Hematopoietic multipotent progenitor cell treated with erythropoietin and hydrocortisone succinate and interleukin-3 and kit ligand, for 15 days (in vitro differentiated cells): Measurements from ENCODE around the gene ARHGAP20.

Source experiments
- DNase-seq: peaks from one replicate; pipeline ENCODE4 v3.0.0-alpha.2; 2015; ENCODE audit warnings: low spot score

ARHGAP20 gene, protein sequence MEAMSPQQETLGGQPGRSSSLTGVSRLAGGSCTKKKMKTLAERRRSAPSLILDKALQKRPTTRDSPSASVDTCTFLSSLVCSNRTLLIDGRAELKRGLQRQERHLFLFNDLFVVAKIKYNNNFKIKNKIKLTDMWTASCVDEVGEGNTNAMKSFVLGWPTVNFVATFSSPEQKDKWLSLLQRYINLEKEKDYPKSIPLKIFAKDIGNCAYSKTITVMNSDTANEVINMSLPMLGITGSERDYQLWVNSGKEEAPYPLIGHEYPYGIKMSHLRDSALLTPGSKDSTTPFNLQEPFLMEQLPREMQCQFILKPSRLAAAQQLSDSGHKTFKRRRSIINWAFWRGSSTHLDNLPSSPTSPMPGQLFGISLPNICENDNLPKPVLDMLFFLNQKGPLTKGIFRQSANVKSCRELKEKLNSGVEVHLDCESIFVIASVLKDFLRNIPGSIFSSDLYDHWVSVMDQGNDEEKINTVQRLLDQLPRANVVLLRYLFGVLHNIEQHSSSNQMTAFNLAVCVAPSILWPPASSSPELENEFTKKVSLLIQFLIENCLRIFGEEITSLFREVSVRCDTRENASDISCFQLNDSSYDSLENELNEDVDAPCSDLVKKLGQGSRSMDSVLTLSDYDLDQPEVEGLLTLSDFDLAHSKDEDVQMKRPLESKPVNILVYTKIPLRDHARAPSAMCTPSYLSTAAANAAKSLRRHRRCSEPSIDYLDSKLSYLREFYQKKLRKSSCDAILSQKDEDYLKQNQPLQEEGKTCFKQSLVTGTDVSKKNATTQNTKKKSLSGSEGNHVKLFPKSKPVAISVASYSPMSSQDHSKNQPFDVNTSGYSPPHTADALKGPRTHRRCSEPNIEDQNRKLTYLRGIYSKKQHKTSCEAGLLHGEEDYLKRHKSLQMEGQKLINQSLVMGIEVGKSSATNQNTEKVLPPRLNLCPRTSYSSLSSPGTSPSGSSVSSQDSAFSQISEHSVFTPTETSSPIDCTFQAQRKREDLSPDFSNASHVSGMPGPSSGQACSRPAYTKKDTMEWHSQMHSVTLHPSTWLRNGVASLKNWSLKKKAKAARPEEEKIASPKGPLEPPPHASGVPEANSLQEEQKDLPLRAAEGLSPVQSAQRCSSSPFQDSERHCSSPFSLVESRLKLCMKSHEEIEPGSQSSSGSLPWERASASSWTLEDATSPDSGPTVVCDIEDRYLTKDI

GRCh38 chr11:110711776-110712658 lies at the start of gene ARHGAP20:
ARHGAP20 (minus strand) TSS chr11:110712437; CDS start chr11:110712231, 206 bp downstream.
- no peak for DNase-seq

DNA sequence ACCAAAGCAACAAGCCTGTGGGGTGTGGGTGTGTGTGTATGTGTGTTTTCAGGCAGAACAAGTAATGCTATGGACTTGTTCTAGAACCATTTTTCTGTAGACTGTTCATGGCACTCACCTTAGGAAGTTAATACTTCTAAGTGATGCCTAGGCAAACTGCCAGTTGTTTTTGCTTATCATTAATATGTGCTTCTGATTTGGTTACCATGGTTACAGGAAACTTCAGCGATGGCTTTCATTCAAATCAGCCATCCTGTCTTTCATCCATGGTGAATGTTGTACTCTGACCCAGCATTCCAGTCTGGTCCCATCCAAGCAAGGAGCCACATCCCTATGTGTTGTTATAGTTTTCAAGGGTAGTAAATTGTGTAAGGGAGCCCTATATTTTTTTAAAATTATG lies 49.8 kb upstream of the ARHGAP20 start:
- DNase-seq, result no peak

GRCh38 chr11:110761131-110761530 lies 48.9 kb upstream of the ARHGAP20 start:
- DNase-seq, result no peak

DNA sequence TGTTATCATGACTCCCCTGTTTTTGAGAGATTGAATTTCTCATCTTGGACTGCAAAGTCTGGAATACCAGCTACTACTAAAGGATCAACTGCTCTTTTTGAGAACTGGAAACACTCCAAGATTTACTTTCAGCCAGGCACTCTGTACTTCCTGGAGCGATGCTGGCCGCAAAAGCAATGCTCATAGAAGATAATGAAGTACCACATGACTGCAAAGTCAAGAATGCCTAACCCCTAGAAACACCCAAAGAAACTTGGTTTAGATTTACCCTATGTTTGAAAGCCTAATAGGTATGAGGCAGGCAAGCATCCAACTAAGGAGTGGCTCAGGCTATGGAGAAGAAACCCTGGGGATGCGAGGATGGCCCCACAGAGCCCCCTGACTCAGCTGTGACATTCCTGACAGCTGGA lies 47.7 kb upstream of the ARHGAP20 start:
- no peak for DNase-seq

GRCh38 chr11:110757962-110758755 lies 45.9 kb upstream of the ARHGAP20 start:
- DNase-seq, result no peak

DNA sequence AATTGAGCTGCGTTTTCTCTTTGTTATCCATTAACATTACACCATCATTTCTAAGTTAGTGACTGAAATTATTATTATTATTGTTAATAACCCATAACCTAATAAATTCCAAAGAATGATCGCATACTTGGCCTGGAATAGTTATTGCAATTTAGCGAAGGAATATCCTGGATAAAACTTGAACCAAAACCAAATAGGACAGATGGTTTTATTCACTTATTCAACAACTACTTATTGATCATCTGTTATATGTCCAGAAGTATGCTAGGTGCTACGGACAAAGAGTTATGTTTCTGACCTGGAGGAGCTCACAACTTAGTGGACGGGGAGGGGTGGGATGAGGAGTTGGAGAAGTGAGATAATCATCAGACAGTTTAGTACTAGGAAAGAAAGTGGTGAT lies 44.8 kb upstream of the ARHGAP20 start:
- DNase-seq, result no peak

- DNase-seq, result no peak
Observed at GRCh38 chr11:110755941-110756340, 43.7 kb upstream of the ARHGAP20 start.

DNA sequence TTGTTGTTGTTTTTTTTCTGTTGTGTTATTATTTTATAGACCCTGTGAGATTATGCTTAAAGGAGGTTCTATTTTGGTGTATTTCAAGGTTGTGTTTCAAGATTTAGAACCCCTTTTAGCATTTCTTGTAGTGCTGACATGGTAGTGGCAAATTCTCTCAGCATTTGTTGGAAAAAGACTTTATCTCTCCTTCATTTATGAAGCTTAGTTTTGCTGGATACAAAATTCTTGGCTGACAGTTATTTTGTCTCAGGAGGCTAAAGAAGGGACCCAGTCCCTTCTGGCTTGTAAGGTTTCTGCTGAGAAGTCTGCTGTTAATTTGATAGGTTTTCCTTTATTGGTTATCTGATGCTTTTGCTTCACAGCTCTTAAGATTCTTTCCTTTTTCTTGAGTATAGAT lies 40.7 kb upstream of the ARHGAP20 start:
- no peak for DNase-seq

- DNase-seq, result no peak
Observed at GRCh38 chr11:110750100-110750499, 37.9 kb upstream of the ARHGAP20 start.

- no peak for DNase-seq
Observed at GRCh38 chr11:110747531-110747930, 35.3 kb upstream of the ARHGAP20 start.

DNA sequence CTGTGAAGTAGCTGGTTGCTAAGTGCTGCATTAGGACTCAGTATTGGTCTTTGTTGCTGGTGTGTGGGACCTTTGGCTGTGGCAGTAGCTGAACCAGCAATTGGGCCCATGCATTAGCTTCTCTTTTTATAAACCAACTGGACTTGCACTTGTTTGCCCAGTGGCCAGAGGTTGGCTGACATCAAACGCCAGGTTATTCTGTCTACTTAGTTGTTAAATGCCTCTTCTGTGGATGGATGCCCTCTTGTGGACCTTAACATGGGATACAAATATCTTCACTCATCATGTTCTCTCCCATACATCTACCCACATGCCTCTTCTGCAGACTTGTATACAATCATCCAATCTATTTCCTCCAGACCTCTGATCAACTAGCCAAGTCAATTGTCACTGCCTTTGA lies 26.4 kb upstream of the ARHGAP20 start:
- DNase-seq, result no peak

DNA sequence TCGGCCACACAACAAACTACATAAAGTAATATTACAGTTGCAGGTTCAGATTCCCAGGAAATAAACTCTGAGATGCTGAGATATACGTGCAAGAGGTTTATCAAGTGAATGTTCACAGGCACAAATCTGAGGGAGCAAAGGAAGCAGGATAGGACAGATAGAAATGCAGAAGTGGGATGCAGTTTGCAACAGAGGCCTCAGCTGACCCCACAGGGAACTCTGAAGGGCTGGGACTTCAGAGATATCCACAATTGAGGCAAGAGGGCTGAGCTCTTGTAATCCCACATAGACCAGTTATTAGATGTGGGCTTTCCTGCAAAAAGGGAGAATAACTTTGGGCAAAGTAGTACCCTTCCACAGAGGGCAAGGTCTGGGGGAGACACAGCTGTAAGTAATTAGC lies 25.4 kb upstream of the ARHGAP20 start:
- no peak for DNase-seq

DNA sequence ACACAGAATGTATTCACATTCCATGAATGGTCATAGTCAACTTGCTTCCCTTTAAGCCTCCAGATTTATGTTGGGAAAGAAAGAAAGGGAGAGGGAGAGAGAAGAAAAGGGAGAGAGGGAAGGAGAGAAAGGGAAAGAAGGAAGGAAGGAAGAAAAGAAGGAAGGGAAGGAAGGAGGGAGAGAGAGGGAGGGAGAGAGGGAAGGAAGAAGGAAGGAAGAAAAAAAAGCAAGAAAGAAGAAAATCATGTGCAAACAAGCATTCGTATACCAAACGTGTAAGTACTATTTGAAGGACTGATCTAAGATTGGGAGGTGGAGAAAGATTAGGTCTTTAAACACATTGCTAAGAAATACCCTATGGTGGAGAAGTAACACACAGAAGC lies 23.9 kb upstream of the ARHGAP20 start:
- DNase-seq, result no peak

GRCh38 chr11:110735455-110736170 lies 23.4 kb upstream of the ARHGAP20 start:
- no peak for DNase-seq

GRCh38 chr11:110734790-110735189 lies 22.6 kb upstream of the ARHGAP20 start:
- no peak for DNase-seq

GRCh38 chr11:110730773-110731172 lies 18.5 kb upstream of the ARHGAP20 start:
- no peak for DNase-seq

GRCh38 chr11:110728883-110729282 lies 16.6 kb upstream of the ARHGAP20 start:
- no peak for DNase-seq

DNA sequence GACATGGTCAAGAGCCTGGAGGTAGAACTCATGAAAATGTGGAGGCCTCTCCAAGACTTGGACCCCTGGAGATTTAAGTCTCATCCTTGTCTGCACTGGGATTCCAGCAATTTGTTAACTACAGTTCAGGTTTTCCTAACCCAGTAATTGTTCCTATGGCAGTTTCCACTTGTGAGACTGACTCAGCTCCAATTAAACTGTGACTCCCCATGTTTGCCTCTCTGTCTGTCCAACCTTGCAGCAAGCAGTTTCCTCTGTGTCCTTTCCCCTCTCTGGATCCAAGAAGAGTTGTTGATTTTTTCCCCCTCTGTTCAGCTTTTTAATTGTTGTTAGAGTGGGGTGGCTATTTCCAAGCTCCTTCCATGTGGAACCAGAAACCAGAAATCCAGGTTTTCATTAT lies 16.2 kb upstream of the ARHGAP20 start:
- DNase-seq, result no peak

DNA sequence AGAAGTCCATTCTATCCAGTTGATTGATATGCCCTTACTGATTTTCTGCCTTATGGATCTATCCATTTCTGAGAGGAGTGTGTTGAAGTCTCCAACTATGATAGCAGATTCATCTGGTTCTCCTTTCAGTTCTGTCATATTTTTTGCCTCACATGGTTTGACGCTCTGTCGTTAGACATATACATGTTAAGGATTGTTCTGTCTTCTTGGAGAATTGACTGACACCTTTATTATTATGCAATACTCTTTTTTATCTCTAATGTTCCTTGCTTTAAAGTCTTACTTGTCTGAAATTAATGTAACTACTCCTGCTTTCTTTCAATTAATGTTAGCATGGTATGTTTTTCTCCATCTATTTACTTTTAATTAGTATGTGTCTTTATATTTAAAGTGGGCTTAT lies 12.1 kb upstream of the ARHGAP20 start:
- DNase-seq, result no peak
